ENCODE results near the gene AVP. TPM values are rescaled to one million over a fixed set of nuclear protein-coding genes. Genes with fewer than 3 reads are reported as not detected.
"Not testable (repeated sequence)": the region's sequence is repeated elsewhere in the genome, so short reads cannot be mapped to it uniquely, and the experiment has no call there.

The AVP gene
- total RNA-seq, 2 donors from 2014 or later = not detected

DNA sequence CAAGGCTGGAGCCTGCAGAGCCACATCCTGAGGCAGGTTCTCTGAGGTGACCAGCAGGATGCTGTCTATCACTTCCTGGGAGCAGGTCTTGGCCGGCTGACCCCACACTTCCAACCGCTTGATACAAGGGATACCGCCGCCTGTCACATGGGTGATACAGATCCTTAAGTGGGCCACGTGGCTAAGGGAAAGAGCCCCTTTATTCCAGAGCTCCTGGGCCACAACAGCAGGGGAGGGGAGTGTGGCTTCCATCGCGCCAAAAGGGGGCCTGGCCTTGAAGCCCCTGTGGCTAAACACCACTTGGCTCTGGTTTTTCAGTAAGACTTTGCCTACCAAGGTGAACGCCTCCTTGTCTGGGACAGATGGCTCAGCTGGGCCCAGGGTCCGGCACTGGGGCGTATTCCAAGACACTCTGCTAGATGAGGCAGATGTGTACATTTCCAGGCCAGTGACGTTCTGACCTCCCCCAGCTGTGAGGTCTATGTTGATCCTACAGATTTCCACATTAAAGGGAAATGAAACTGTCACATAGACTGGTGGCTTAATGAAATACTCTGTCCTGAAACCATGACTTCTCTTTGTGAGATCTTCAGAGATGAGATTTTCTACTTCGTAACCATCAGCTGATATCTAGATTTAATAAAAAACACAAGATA is 37.6 kb upstream of the AVP start:
- H3K36me3 ChIP-seq (replicated peaks in 1 of 2; ENCODE audit: insufficient read depth in 1 of 2, low read depth in 2 of 2) = peaks cover 0 to 12% of the 10 kb centered on the region in 2 donors
- H3K4me1 ChIP-seq = peaks cover 7% of the 10 kb centered on the region
- TF ChIP-seq, protein P1, sequence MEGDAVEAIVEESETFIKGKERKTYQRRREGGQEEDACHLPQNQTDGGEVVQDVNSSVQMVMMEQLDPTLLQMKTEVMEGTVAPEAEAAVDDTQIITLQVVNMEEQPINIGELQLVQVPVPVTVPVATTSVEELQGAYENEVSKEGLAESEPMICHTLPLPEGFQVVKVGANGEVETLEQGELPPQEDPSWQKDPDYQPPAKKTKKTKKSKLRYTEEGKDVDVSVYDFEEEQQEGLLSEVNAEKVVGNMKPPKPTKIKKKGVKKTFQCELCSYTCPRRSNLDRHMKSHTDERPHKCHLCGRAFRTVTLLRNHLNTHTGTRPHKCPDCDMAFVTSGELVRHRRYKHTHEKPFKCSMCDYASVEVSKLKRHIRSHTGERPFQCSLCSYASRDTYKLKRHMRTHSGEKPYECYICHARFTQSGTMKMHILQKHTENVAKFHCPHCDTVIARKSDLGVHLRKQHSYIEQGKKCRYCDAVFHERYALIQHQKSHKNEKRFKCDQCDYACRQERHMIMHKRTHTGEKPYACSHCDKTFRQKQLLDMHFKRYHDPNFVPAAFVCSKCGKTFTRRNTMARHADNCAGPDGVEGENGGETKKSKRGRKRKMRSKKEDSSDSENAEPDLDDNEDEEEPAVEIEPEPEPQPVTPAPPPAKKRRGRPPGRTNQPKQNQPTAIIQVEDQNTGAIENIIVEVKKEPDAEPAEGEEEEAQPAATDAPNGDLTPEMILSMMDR (IDR thresholded peaks at IDR 0.05) = no peak
- no peak for TF ChIP-seq POLR2A (IDR thresholded peaks at IDR 0.05)
- H3K4me3 ChIP-seq = no peak overlapping the region
- no peak for ATAC-seq
- intact Hi-C loops (cut with DNase I) = no loop called here
- no peaks in the 10 kb centered on the region for H3K9me3 ChIP-seq
- no peak for DNase-seq
- no peak overlapping the region for H3K27ac ChIP-seq
- H3K27me3 ChIP-seq = no peaks in the 10 kb centered on the region
- 89 to 92% methylated on average over 8 to 12 of the region's 12 CpGs for WGBS, 2 donors

DNA sequence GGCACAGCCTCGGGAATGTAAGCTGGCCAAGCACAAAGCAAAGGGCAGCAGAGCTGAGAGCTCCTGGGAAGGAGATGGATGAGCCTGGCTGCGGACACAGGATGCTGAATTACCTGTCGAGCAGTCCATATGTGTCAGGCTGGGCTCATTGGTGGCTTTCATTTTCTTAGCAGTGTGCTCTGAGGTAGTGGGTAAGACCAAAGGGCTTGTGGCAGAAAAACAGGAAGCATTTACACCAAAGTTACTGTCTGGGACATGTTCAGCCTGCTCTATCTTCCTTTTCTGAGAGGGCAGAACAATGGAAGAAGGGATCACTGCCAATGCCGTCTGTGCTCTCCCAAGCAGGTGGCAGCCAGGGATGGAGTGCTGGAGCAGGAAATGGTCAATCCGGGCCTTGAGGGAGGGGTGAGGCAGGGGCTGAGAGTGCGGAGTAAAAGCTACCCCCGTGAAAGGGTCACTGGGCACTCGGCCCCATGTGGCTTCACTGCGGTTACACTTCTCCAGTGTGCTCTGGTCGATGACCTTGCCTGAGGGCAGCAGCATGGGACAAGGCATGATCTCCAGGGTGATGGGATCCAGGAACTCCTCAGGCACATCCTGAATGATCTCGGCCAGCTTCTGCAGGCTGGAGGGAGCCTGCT is 36.9 kb upstream of the AVP start:
- Histone ChIP-seq H3K4me1 (peaks cover 7% of the 10 kb centered on the region), H3K4me3 (no peak overlapping the region), H3K36me3 (replicated peaks in 1 of 2; ENCODE audit: insufficient read depth in 1 of 2, low read depth in 2 of 2) (peaks cover 0 to 12% of the 10 kb centered on the region in 2 donors), H3K27me3 (no peaks in the 10 kb centered on the region), H3K27ac (no peak overlapping the region), H3K9me3 (no peaks in the 10 kb centered on the region)
- 79 to 82% methylated on average over 10 to 11 of the region's 11 CpGs for WGBS, 2 donors
- ATAC-seq (no peak), DNase-seq (no peak)
- no peak for TF ChIP-seq POLR2A (IDR thresholded peaks at IDR 0.05)
- TF ChIP-seq, protein P1 (IDR thresholded peaks at IDR 0.05) = no peak
- intact Hi-C loops (cut with DNase I) = no loop called here

DNA sequence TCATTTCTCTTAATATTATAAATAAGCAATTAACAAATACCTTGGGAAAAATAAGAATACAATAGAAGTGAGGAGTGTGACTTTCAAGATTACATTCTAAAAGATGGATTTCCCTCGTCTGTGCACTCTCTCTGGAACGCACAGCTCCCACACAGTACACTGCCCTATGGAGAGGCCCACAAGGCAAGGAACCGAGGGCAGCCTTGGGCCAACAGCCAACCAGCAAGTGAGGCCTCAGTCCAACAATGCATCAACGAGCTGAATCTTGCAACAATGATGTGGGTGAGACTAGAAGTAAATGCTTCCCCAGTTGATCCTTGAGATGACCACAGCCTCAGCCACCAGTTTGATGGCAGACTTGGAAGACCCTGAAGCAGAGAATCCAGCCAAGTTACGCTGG is 34.5 kb upstream of the AVP start:
- Histone ChIP-seq H3K36me3 (replicated peaks in 1 of 2; ENCODE audit: insufficient read depth in 1 of 2, low read depth in 2 of 2) (peaks cover 0 to 12% of the 10 kb centered on the region in 2 donors), H3K4me1 (peaks cover 7% of the 10 kb centered on the region), H3K4me3 (no peak overlapping the region), H3K9me3 (no peaks in the 10 kb centered on the region), H3K27me3 (no peaks in the 10 kb centered on the region), H3K27ac (no peak overlapping the region)
- 68 to 72% methylated on average over 5 of the region's 5 CpGs for WGBS, 2 donors
- no peak for DNase-seq
- no peak for ATAC-seq
- intact Hi-C loops (cut with DNase I) = loop anchor here (10.0 kb wide), 1 partner anchor 64 kb away; no protein-coding TSS in a partner anchor
- TF ChIP-seq POLR2A (IDR thresholded peaks at IDR 0.05) = no peak
- TF ChIP-seq, protein P1 (IDR thresholded peaks at IDR 0.05) = no peak

- not testable (repeated sequence) for H3K4me3 ChIP-seq, H3K27me3 ChIP-seq, H3K4me1 ChIP-seq, H3K9me3 ChIP-seq
- DNase-seq = peak; percentile 55 to 69 (median 65)
- peak; percentile 82 for ATAC-seq
- Histone ChIP-seq H3K27ac (peak overlapping the region in 2 of 4 donors; percentile 2 to 41), H3K36me3 (replicated peaks in 1 of 2; ENCODE audit: insufficient read depth in 1 of 2, low read depth in 2 of 2) (peaks cover 0 to 12% of the 10 kb centered on the region in 2 donors)
- 53 to 60% methylated on average over 14 of the region's 14 CpGs for WGBS, 2 donors
- TF ChIP-seq, protein P1 (IDR thresholded peaks at IDR 0.05) = peak in 6 of 7 experiments; percentile 27 to 87 (median 70)
- intact Hi-C loops (cut with DNase I) = loop anchor here (10.0 kb wide), 1 partner anchor 63 kb away; no protein-coding TSS in a partner anchor
Observed at GRCh38 chr20:3117839-3118379, 33.4 kb upstream of the AVP start.

Measured in body of pancreas (tissue), 4 donors.